Measurements from ENCODE around the gene B3GNT3.
"Not testable (repeated sequence)": the region's sequence is repeated elsewhere in the genome, so short reads cannot be mapped to it uniquely, and the experiment has no call there.

B3GNT3 gene

GRCh38 chr19:17778968-17779929 lies 15.7 kb upstream of the B3GNT3 start:
- H3K4me3 ChIP-seq (ENCODE audit: low read depth, low read length), result no peak overlapping the region
- TF ChIP-seq CTCF (IDR thresholded peaks at IDR 0.05; ENCODE audit: low read depth, low read length, missing control alignments), result no peak
- no peak for DNase-seq (ENCODE audit: low read depth)

GRCh38 chr19:17780781-17781180 lies 14.2 kb upstream of the B3GNT3 start:
- DNase-seq (ENCODE audit: low read depth), result no peak
- TF ChIP-seq CTCF (IDR thresholded peaks at IDR 0.05; ENCODE audit: low read depth, low read length, missing control alignments), result no peak
- no peak overlapping the region for H3K4me3 ChIP-seq (ENCODE audit: low read depth, low read length)

- DNase-seq (ENCODE audit: low read depth), result not testable (repeated sequence)
These were observed 11.2 kb upstream of the B3GNT3 start for GRCh38 chr19:17783721-17784120.

GRCh38 chr19:17784201-17785008 lies 10.5 kb upstream of the B3GNT3 start:
- peak; percentile 27 for DNase-seq (ENCODE audit: low read depth)
- H3K4me3 ChIP-seq (ENCODE audit: low read depth, low read length), result no peak overlapping the region
- TF ChIP-seq CTCF (IDR thresholded peaks at IDR 0.05; ENCODE audit: low read depth, low read length, missing control alignments), result peak; percentile 93

More at GRCh38 chr19:17783721-17784120, 11.2 kb upstream of the B3GNT3 start:
- H3K4me3 ChIP-seq (ENCODE audit: low read depth, low read length), result not testable (repeated sequence)

GRCh38 chr19:17787274-17787913 lies 7.5 kb upstream of the B3GNT3 start:
- TF ChIP-seq CTCF (IDR thresholded peaks at IDR 0.05; ENCODE audit: low read depth, low read length, missing control alignments), result no peak

GRCh38 chr19:17788632-17789031 lies 6.3 kb upstream of the B3GNT3 start:
- TF ChIP-seq CTCF (IDR thresholded peaks at IDR 0.05; ENCODE audit: low read depth, low read length, missing control alignments), result no peak
- no peak for DNase-seq (ENCODE audit: low read depth)
- H3K4me3 ChIP-seq (ENCODE audit: low read depth, low read length), result no peak overlapping the region

More at GRCh38 chr19:17787274-17787913, 7.5 kb upstream of the B3GNT3 start:
- DNase-seq (ENCODE audit: low read depth), result no peak
- H3K4me3 ChIP-seq (ENCODE audit: low read depth, low read length), result no peak overlapping the region
